CD14-positive monocyte (primary cell): ENCODE data around the gene TIAM2. TPM values are rescaled to one million over a fixed set of nuclear protein-coding genes. Genes with fewer than 3 reads are reported as not detected.
A peak's percentile ranks its signal among the peaks of the same experiment; 100 is the strongest.

Experiments used
- DNase-seq, 3 donors: peaks; one replicate each; pipeline ENCODE4 v3.0.0-alpha.2; 2011 to 2022
- H2AFZ ChIP-seq: 2 replicates; pipeline ENCODE4 v1.6.0; 2012; ENCODE audit warnings: mild to moderate bottlenecking, low read depth, low read length, inconsistent platforms; ENCODE audit not compliant: insufficient read depth, poor library complexity, severe bottlenecking
- H3K27ac ChIP-seq, 2 donors: 1 replicate in 1 of 2; 2 replicates in 1 of 2; pipeline ENCODE4 v1.5.1; 2012 to 2013; ENCODE audit warnings: low read length in 2 of 2, control low read depth in 1 of 2, inconsistent platforms in 1 of 2, low read depth in 1 of 2, mild to moderate bottlenecking in 1 of 2
- H3K27me3 ChIP-seq, 2 donors: one replicate each; pipeline versions ENCODE4 v1.6.0 to v1.6.1; 2011 to 2013; ENCODE audit warnings: low read length in 2 of 2; ENCODE audit not compliant: control insufficient read depth in 2 of 2, insufficient read depth in 2 of 2
- H3K36me3 ChIP-seq, 2 donors: replicated peaks in 1 of 2; 1 replicate in 1 of 2; 2 replicates in 1 of 2; pipeline versions ENCODE4 v1.5.1 to v1.6.1; 2012 to 2013; ENCODE audit warnings: low read length in 2 of 2, control low read depth in 1 of 2, inconsistent platforms in 1 of 2, mild to moderate bottlenecking in 1 of 2; ENCODE audit not compliant: insufficient read depth in 2 of 2, control insufficient read depth in 1 of 2
- H3K4me1 ChIP-seq, 2 donors: 1 replicate in 1 of 2; 2 replicates in 1 of 2; pipeline versions ENCODE4 v1.5.1 to v1.6.1; 2012 to 2013; ENCODE audit warnings: low read length in 2 of 2, control low read depth in 1 of 2, inconsistent platforms in 1 of 2, mild to moderate bottlenecking in 1 of 2, moderate library complexity in 1 of 2; ENCODE audit not compliant: insufficient read depth in 2 of 2, control insufficient read depth in 1 of 2
- H3K4me2 ChIP-seq: replicated peaks from 2 replicates; pipeline ENCODE3; 2012; ENCODE audit warnings: low read length, moderate library complexity, mild to moderate bottlenecking; ENCODE audit not compliant: poor library complexity, severe bottlenecking; ENCODE audit errors: extremely low read depth
- H3K4me3 ChIP-seq, 3 experiments: fragments of 200-600 bp in 1 of 3; sonication (generic) in 1 of 3; replicated peaks in 1 of 3; 1 replicate in 2 of 3; 2 replicates in 1 of 3; pipeline ENCODE4 v1.5.1; 2011 to 2013; ENCODE audit warnings: low read length in 3 of 3, mild to moderate bottlenecking in 3 of 3, control low read depth in 2 of 3, low read depth in 2 of 3, inconsistent platforms in 1 of 3, moderate library complexity in 1 of 3
- H3K79me2 ChIP-seq: 2 replicates; pipeline ENCODE4 v1.6.0; 2012; ENCODE audit warnings: mild to moderate bottlenecking, control low read depth, inconsistent platforms, low read length, moderate library complexity; ENCODE audit not compliant: insufficient read depth
- H3K9ac ChIP-seq: 2 replicates; pipeline ENCODE4 v1.6.0; 2017; ENCODE audit warnings: low read length, mild to moderate bottlenecking; ENCODE audit not compliant: insufficient read depth, poor library complexity, severe bottlenecking
- H3K9me3 ChIP-seq, 2 donors: replicated peaks in 1 of 2; 1 replicate in 1 of 2; 2 replicates in 1 of 2; pipeline versions ENCODE4 v1.5.1 to v1.6.1; 2012 to 2013; ENCODE audit warnings: low read length in 2 of 2, control low read depth in 1 of 2; ENCODE audit not compliant: control insufficient read depth in 1 of 2, insufficient read depth in 1 of 2
- H4K20me1 ChIP-seq: 2 replicates; pipeline ENCODE4 v1.6.0; 2012; ENCODE audit warnings: mild to moderate bottlenecking, low read length, control low read depth, moderate library complexity; ENCODE audit not compliant: insufficient read depth
- H3K27ac Mint-ChIP-seq, 7 donors: one replicate each; pipeline ENCODE4 v1.8.0; 2020; ENCODE audit warnings: mild to moderate bottlenecking in 7 of 7, mixed read lengths in 7 of 7, moderate library complexity in 6 of 7, inconsistent platforms in 2 of 7
- H3K27me3 Mint-ChIP-seq, 3 donors: one replicate each; pipeline ENCODE4 v1.8.0; 2021 to 2022; ENCODE audit warnings: low read depth in 3 of 3, mild to moderate bottlenecking in 3 of 3, mixed read lengths in 3 of 3, moderate library complexity in 3 of 3, inconsistent platforms in 1 of 3
- H3K36me3 Mint-ChIP-seq, 2 donors: one replicate each; pipeline ENCODE4 v1.8.0; 2020; ENCODE audit warnings: mixed read lengths in 2 of 2, inconsistent platforms in 1 of 2, mild to moderate bottlenecking in 1 of 2
- H3K4me1 Mint-ChIP-seq: one replicate; pipeline ENCODE4 v1.8.0; 2020; ENCODE audit warnings: mild to moderate bottlenecking, mixed read lengths
- H3K4me3 Mint-ChIP-seq, 2 donors: one replicate each; pipeline ENCODE4 v1.8.0; 2020; ENCODE audit warnings: mild to moderate bottlenecking in 2 of 2, mixed read lengths in 2 of 2, moderate library complexity in 1 of 2
- H3K9me3 Mint-ChIP-seq, 7 donors: one replicate each; pipeline ENCODE4 v1.8.0; 2020 to 2022; ENCODE audit warnings: mixed read lengths in 7 of 7, mild to moderate bottlenecking in 6 of 7, moderate library complexity in 6 of 7, inconsistent platforms in 2 of 7
- CTCF ChIP-seq: fragments of 200-600 bp; IDR thresholded peaks from one replicate; pipeline ENCODE4 v1.8.0; 2022; ENCODE audit warnings: antibody characterized with exemption, mild to moderate bottlenecking
- WGBS: methylation state at CpG from one replicate; pipeline ENCODE4 v1.1.5; 2013; ENCODE audit warnings: missing lambda C conversion rate; ENCODE audit not compliant: insufficient coverage; 5-methylcytosine and 5-hydroxymethylcytosine counted together
- intact Hi-C, 2 donors: fragments of 100-400 bp; cut with micrococcal nuclease; formaldehyde crosslinking; loops; one replicate each; pipeline versions ENCODE4 v1.15.0 to v1.15.1; 2023
- polyA plus RNA-seq, 3 donors: library from polyadenylated mRNA; depleted of rRNA in 1 of 3; unstranded in 2 of 3; stranded (reverse) in 1 of 3; fragments of 300-500 nt in 2 of 3; fragments of >200 nt in 1 of 3; fragmentation: Illumina TruSeq in 2 of 3; gene quantifications; 1 replicate in 2 of 3; 2 replicates in 1 of 3; pipeline ENCODE4 v1.2.3, GENCODE V29; 2012 to 2021

Gene TIAM2
- polyA plus RNA-seq, 3 donors = 0.25 to 4.2 (median 0.67) TPM

GRCh38 chr6:155278319-155279049 lies 283.4 kb downstream of the TIAM2 start:
- Mint-ChIP-seq H3K27me3 (no peaks in the 10 kb centered on the region), H3K4me3 (no peak overlapping the region), H3K4me1 (no peaks in the 10 kb centered on the region), H3K27ac (peak overlapping the region in 1 of 7 donors; percentile 16), H3K9me3 (no peaks in the 10 kb centered on the region), H3K36me3 (peaks cover 39 to 61% of the 10 kb centered on the region in 2 donors)
- H3K9ac ChIP-seq = no peak overlapping the region
- no peaks in the 10 kb centered on the region for H3K27me3 ChIP-seq
- H3K79me2 ChIP-seq = no peaks in the 10 kb centered on the region
- TF ChIP-seq CTCF = no peak
- DNase-seq = no peak
- peaks cover 25 to 60% of the 10 kb centered on the region in 2 donors for H3K36me3 ChIP-seq
- no peaks in the 10 kb centered on the region for H4K20me1 ChIP-seq
- no peak overlapping the region for H3K4me3 ChIP-seq
- no peaks in the 10 kb centered on the region for H3K4me1 ChIP-seq
- H3K27ac ChIP-seq = no peak overlapping the region
- no peak overlapping the region for H2AFZ ChIP-seq
- no peaks in the 10 kb centered on the region for H3K9me3 ChIP-seq
- intact Hi-C loops = no loop called here
- no peak overlapping the region for H3K4me2 ChIP-seq
- WGBS = 100% methylated on average over 1 of the region's 5 CpGs

GRCh38 chr6:155284775-155285174 lies 289.7 kb downstream of the TIAM2 start:
- Histone ChIP-seq H3K4me2 (no peak overlapping the region), H3K27ac (no peak overlapping the region), H3K4me1 (no peaks in the 10 kb centered on the region), H3K4me3 (no peak overlapping the region), H3K79me2 (no peaks in the 10 kb centered on the region), H3K9me3 (no peaks in the 10 kb centered on the region), H3K27me3 (no peaks in the 10 kb centered on the region), H2AFZ (no peak overlapping the region), H3K36me3 (peaks cover 38 to 52% of the 10 kb centered on the region in 2 donors), H3K9ac (no peak overlapping the region), H4K20me1 (no peaks in the 10 kb centered on the region)
- Mint-ChIP-seq H3K4me1 (no peaks in the 10 kb centered on the region), H3K36me3 (peaks cover 46 to 58% of the 10 kb centered on the region in 2 donors), H3K27me3 (no peaks in the 10 kb centered on the region), H3K4me3 (no peak overlapping the region), H3K27ac (no peak overlapping the region), H3K9me3 (no peaks in the 10 kb centered on the region)
- WGBS = no CpG with 5 or more reads among the region's 4 CpGs
- no peak for TF ChIP-seq CTCF
- DNase-seq = no peak
- intact Hi-C loops = no loop called here
